ENCODE measurements around the gene ADIG.

Gene ADIG

GRCh38 chr20:38604873-38605303, 23.9 kb downstream of the ADIG start:
- DNase-seq, result no peak

DNA sequence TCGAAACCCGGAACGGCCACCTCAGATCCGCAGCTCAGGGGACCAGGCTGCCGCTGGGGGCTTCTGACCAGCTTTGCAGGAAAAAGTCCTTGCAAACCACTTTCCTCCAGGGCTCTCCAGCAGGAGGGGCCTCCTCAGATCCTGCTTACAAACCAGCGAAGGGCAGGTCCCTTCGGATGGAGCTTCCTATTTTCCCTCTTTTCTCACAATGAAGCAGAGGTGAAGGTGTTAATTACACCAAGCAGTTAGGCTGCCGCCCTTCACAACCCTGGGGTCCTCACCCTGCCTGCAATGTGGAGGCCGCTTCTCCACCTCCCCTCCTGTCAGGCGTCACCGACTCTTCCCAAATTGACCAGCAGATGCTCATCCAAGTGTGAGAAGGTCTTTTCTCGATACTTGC, 26.4 kb downstream of the ADIG start:
- no peak for DNase-seq

GRCh38 chr20:38608188-38608587, 27.2 kb downstream of the ADIG start:
- no peak for DNase-seq

- DNase-seq, result no peak
These were observed 28.8 kb downstream of the ADIG start for GRCh38 chr20:38609815-38610214.

DNA sequence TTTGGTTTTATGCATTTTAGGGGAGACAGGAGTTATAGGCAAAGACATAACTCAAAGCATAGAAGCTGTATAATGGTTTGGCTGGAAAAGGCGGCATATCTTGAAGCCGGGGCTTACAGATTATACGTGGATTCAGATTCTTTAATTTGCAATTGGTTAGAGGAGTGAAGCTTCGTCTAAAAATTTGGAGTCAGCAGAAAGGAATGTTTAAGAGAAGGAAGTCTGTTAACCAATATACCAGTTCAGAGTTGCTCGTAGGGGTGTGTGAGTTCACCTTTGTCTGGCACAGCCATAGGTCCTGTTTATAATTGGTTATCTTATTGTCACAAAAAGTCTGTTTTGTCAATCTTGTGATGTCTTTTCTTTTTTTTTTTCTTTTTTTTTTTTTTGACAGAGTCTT, 29.5 kb downstream of the ADIG start:
- no peak for DNase-seq

GRCh38 chr20:38612751-38613515, 31.9 kb downstream of the ADIG start:
- no peak for DNase-seq

- no peak for DNase-seq
These were observed 34.3 kb downstream of the ADIG start for GRCh38 chr20:38615283-38615682.

DNA sequence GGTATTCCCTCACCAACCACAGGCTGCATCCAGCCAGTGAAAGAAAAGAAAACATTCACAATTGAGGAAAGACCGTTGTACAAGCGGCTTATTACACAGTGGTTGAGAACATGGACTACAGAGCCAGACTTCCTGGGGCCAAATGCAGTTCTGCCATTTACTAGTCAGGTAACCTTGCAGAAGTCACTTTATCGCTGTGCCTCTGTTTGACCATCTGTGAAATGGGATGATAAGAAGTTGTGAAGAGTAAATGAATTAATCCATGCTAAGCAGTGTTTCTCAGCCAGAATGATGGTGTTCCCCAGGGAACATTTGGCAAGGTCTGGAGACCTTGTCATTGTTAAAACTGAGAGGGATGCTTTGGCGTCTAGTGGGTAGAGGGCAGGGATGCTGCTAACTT, 35.5 kb downstream of the ADIG start:
- DNase-seq, result no peak

GRCh38 chr20:38617011-38617829, 36.2 kb downstream of the ADIG start:
- no peak for DNase-seq

GRCh38 chr20:38617830-38618196, 36.8 kb downstream of the ADIG start:
- DNase-seq, result no peak

DNA sequence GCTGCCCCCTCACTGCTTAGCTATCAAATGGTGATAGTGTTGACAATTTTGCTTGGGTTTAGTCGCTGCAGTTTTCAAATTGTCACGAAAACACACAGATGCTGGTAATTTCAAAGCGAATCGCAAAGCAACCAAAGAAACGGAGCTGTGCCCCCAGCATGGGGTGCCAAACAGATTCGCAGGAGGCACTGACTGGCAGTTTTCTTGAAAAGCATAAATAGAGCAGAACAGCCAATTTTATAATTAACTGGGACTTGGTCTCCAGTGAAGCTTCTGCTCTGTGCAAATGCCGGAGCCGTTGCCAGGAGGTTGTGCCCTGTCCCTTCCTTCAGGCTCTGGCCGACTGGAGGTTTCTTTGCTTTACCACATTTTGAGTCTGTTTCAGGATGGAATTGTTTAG, 39.4 kb downstream of the ADIG start:
- DNase-seq, result no peak

GRCh38 chr20:38623061-38623460, 42.1 kb downstream of the ADIG start:
- DNase-seq, result no peak

GRCh38 chr20:38624084-38624483, 43.1 kb downstream of the ADIG start:
- DNase-seq, result no peak

DNA sequence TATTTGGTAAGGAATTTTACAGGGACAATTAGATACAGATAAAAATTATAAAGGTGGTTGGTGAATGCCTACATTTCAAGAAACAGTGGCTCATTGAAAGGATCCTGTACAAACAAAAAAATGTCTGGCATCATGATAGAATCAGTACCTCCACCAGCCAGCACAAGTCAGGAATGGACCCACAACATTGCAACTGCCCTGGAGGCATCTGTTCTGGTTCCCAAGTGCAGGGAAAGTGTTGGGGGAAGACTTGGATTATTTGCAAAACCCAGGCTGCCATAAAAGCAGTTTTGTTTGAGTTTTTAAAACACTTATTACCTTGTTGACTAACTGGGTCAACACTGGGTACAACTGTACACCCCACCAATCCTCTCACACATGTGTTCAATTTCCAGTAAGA, 44.9 kb downstream of the ADIG start:
- no peak for DNase-seq

DNA sequence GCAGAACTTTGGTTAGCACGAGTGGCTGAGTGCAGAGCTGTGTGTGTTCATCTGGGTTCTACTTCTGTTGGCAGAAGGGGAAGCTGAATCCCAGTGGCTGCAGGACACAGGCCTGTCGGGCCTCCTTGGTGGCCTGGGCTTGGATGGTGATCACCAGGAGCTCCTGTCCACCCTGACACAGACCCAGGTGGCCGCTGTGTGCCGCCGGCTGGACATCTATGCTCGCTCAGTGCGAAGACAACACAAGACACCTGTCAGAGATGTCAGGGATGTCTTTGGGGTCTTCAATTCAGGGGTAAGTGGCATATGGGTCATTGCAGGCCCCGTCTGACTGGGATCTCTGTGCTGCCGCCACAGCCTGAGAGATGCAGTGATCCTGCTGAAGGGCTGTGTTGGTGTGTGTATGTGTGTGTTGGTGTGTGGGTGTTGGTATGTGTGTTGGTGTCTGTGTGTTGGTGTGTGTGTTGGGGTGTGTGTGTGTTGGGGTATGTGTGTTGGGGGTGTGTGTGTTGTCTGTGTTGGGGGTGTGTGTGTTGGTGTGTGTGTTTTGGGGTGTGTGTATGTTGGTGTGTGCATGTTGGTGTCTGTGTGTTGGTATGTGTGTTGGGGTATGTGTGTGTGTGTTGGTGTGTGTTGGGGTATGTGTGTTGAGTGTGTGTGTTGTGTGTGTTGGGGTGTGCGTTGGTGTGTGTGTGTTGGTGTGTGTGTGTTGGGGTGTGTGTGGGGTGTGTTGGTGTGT, 46.1 kb downstream of the ADIG start:
- no peak for DNase-seq

- DNase-seq, result no peak
These were observed 47.8 kb downstream of the ADIG start for GRCh38 chr20:38628580-38629470.

GRCh38 chr20:38629979-38630378, 49.0 kb downstream of the ADIG start:
- DNase-seq, result no peak

GRCh38 chr20:38630727-38631126, 49.7 kb downstream of the ADIG start:
- DNase-seq, result no peak

GRCh38 chr20:38631155-38632022, 50.4 kb downstream of the ADIG start:
- no peak for DNase-seq

DNA sequence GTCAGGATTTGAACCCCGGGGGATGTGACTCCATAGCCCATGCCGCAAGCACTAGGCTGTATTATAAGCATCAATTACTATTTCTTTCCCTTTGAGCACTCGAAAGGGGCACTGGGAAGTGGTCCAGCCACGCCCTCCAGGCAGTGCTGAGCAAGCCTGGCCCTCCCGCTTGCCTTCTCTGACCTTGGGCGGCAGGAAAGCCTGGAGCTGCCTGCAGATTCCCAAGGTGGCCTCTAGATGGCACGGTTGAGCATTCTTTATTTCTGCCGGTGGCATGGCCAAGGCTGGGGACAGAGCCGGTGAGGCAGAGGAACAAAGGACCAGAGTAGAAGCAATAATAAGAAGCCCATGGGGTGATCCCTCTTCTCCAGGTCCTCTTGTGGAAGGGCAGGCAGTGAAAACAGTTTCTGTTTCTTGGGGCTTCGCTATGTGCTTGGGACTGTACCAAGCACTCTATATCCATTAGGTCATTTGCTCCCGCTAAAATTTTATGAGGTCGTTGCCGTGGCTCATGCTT, 52.6 kb downstream of the ADIG start:
- peak; percentile 80 for DNase-seq

GRCh38 chr20:38635721-38636288, 54.8 kb downstream of the ADIG start:
- no peak for DNase-seq
